GM23248 (cell line): Measurements from ENCODE around the gene TOLLIP. TPM values are rescaled to one million over a fixed set of nuclear protein-coding genes. Genes with fewer than 3 reads are reported as not detected.
A peak's percentile ranks its signal among the peaks of the same experiment; 100 is the strongest.

ENCODE experiments used
- DNase-seq: peaks from one replicate; pipeline ENCODE4 v3.0.0-alpha.2; 2015
- H2AFZ ChIP-seq: fragments of 200-600 bp; sonication (generic); 2 replicates; pipeline ENCODE4 v1.6.1; 2016; ENCODE audit warnings: antibody characterized with exemption
- H3F3A ChIP-seq: fragments of 200-600 bp; sonication (generic); 2 replicates; pipeline ENCODE4 v1.6.1; 2016; ENCODE audit warnings: mild to moderate bottlenecking, antibody characterized with exemption, mixed run types; ENCODE audit not compliant: insufficient read depth
- H3K27ac ChIP-seq: fragments of 200-600 bp; sonication (generic); 2 replicates; pipeline ENCODE4 v1.5.1; 2016; ENCODE audit warnings: mild to moderate bottlenecking
- H3K27me3 ChIP-seq: fragments of 200-600 bp; sonication (generic); replicated peaks from 2 replicates; pipeline ENCODE4 v1.6.1; 2016; ENCODE audit warnings: mild to moderate bottlenecking; ENCODE audit not compliant: insufficient read depth
- H3K36me3 ChIP-seq: fragments of 200-600 bp; sonication (generic); 2 replicates; pipeline ENCODE4 v1.6.1; 2016; ENCODE audit warnings: low read depth, mild to moderate bottlenecking
- H3K4me1 ChIP-seq: fragments of 200-600 bp; sonication (generic); 2 replicates; pipeline ENCODE4 v1.6.1; 2016; ENCODE audit warnings: mild to moderate bottlenecking; ENCODE audit not compliant: insufficient read depth
- H3K4me2 ChIP-seq: fragments of 200-600 bp; sonication (generic); one replicate; pipeline ENCODE4 v1.6.1; 2016; ENCODE audit warnings: mild to moderate bottlenecking; ENCODE audit not compliant: unreplicated experiment
- H3K4me3 ChIP-seq: fragments of 200-600 bp; sonication (generic); 2 replicates; pipeline ENCODE4 v1.5.1; 2016; ENCODE audit warnings: mild to moderate bottlenecking
- H3K79me2 ChIP-seq: fragments of 200-600 bp; sonication (generic); 2 replicates; pipeline ENCODE4 v1.6.1; 2016; ENCODE audit warnings: mild to moderate bottlenecking; ENCODE audit not compliant: insufficient read depth
- H3K9ac ChIP-seq: fragments of 200-600 bp; sonication (generic); 2 replicates; pipeline ENCODE4 v1.6.1; 2016; ENCODE audit warnings: mild to moderate bottlenecking
- H3K9me2 ChIP-seq: fragments of 200-600 bp; sonication (generic); 2 replicates; pipeline ENCODE4 v1.6.1; 2016; ENCODE audit warnings: mixed run types, mild to moderate bottlenecking, moderate library complexity; ENCODE audit not compliant: insufficient read depth
- H3K9me3 ChIP-seq: fragments of 200-600 bp; sonication (generic); one replicate; pipeline ENCODE4 v1.6.1; 2017; ENCODE audit warnings: low read depth
- H4K20me1 ChIP-seq: fragments of 200-600 bp; sonication (generic); 2 replicates; pipeline ENCODE4 v1.6.0; 2016; ENCODE audit not compliant: insufficient read depth
- EZH2 ChIP-seq: fragments of 200-600 bp; sonication (generic); IDR thresholded peaks from 2 replicates; pipeline ENCODE4 v1.6.1; 2018; ENCODE audit warnings: antibody characterized with exemption, mild to moderate bottlenecking; ENCODE audit not compliant: insufficient read depth, poor library complexity, severe bottlenecking
- EZH2phosphoT487 ChIP-seq: fragments of 200-600 bp; sonication (generic); IDR thresholded peaks from 2 replicates; pipeline ENCODE4 v1.6.1; 2018; ENCODE audit warnings: antibody characterized with exemption, moderate library complexity, mild to moderate bottlenecking, low read depth; ENCODE audit not compliant: insufficient read depth
- WGBS, 2 experiments: methylation state at CpG; one replicate each; pipeline ENCODE4 v1.1.6; 2015 to 2017; ENCODE audit warnings: low lambda C conversion rate in 2 of 2, low coverage in 1 of 2; ENCODE audit errors: missing lambda C conversion rate in 2 of 2; 5-methylcytosine and 5-hydroxymethylcytosine counted together
- in situ Hi-C: fragments of 300-500 bp; cut with MboI; formaldehyde crosslinking; loops from 2 replicates; pipeline ENCODE4 v1.15.0; 2020
- polyA plus RNA-seq: library from polyadenylated mRNA; unstranded; fragments of >200 nt; fragmentation: Nextera tagmentation; extraction: Ambion mirVana; gene quantifications from 2 replicates; pipeline ENCODE4 v1.2.1, GENCODE V29; 2016
- total RNA-seq: library from RNA; depleted of rRNA; stranded (reverse); fragments of >200 nt; shearing (Covaris generic); gene quantifications from 2 replicates; pipeline ENCODE4 v1.2.3, GENCODE V29; 2014

The TOLLIP gene
- total and polyA plus RNA-seq, 2 experiments from 2014 or later, result 27.3 to 57.7 TPM

GRCh38 chr11:1301220-1302000 is 8.0 kb downstream of the TOLLIP start:
- Histone ChIP-seq H3K27me3 (no peaks in the 10 kb centered on the region), H3K4me2 (no peak overlapping the region), H3K9me3 (no peaks in the 10 kb centered on the region), H3F3A (peaks cover 8% of the 10 kb centered on the region; the same call in 1 of the 2 replicates), H3K9me2 (no peaks in the 10 kb centered on the region), H3K9ac (no peak overlapping the region), H2AFZ (no peak overlapping the region), H3K36me3 (no peaks in the 10 kb centered on the region), H3K27ac (no peak overlapping the region), H3K4me1 (peaks cover 11% of the 10 kb centered on the region), H3K79me2 (peaks cover 96% of the 10 kb centered on the region), H4K20me1 (peaks cover 3% of the 10 kb centered on the region; the same call in 1 of the 2 replicates), H3K4me3 (no peak overlapping the region)
- WGBS, 2 experiments, result 90 to 91% methylated on average over 21 to 22 of the region's 22 CpGs
- DNase-seq, result no peak
- in situ Hi-C loops, result no loop called here
- no peak for TF ChIP-seq EZH2phosphoT487
- no peak for TF ChIP-seq EZH2

GRCh38 chr11:1300569-1301187 is 8.8 kb downstream of the TOLLIP start:
- Histone ChIP-seq H3K4me2 (no peak overlapping the region), H4K20me1 (peaks cover 3% of the 10 kb centered on the region; the same call in 1 of the 2 replicates), H3K36me3 (no peaks in the 10 kb centered on the region), H3K27me3 (no peaks in the 10 kb centered on the region), H3K9ac (no peak overlapping the region), H3K9me2 (no peaks in the 10 kb centered on the region), H3K4me1 (peaks cover 11% of the 10 kb centered on the region), H3K9me3 (no peaks in the 10 kb centered on the region), H2AFZ (no peak overlapping the region), H3K4me3 (no peak overlapping the region), H3K27ac (no peak overlapping the region), H3F3A (peaks cover 8% of the 10 kb centered on the region; the same call in 1 of the 2 replicates), H3K79me2 (peaks cover 96% of the 10 kb centered on the region)
- no peak for DNase-seq
- TF ChIP-seq EZH2, result no peak
- no peak for TF ChIP-seq EZH2phosphoT487
- in situ Hi-C loops, result no loop called here
- 90 to 93% methylated on average over 27 to 28 of the region's 28 CpGs for WGBS, 2 experiments

- Histone ChIP-seq H3K9me3 (no peaks in the 10 kb centered on the region), H3K79me2 (peaks cover 96% of the 10 kb centered on the region), H3K27ac (no peak overlapping the region), H2AFZ (no peak overlapping the region), H4K20me1 (peaks cover 3% of the 10 kb centered on the region; the same call in 1 of the 2 replicates), H3F3A (peaks cover 8% of the 10 kb centered on the region; the same call in 1 of the 2 replicates), H3K27me3 (no peaks in the 10 kb centered on the region), H3K36me3 (no peaks in the 10 kb centered on the region), H3K9ac (no peak overlapping the region), H3K9me2 (no peaks in the 10 kb centered on the region), H3K4me1 (peaks cover 11% of the 10 kb centered on the region), H3K4me3 (no peak overlapping the region), H3K4me2 (no peak overlapping the region)
- WGBS, 2 experiments, result 82 to 87% methylated on average over 7 of the region's 7 CpGs
- DNase-seq, result no peak
- in situ Hi-C loops, result no loop called here
- TF ChIP-seq EZH2phosphoT487, result no peak
- no peak for TF ChIP-seq EZH2
Observed at GRCh38 chr11:1300121-1300520, 9.3 kb downstream of the TOLLIP start.

- Histone ChIP-seq H3K79me2 (peaks cover 94% of the 10 kb centered on the region), H4K20me1 (peaks cover 3% of the 10 kb centered on the region; the same call in 1 of the 2 replicates)
Observed at GRCh38 chr11:1299621-1300020, 9.8 kb downstream of the TOLLIP start.

More at GRCh38 chr11:1299621-1300020, 9.8 kb downstream of the TOLLIP start:
- Histone ChIP-seq H3K27me3 (no peaks in the 10 kb centered on the region), H3K27ac (peak overlapping the region; percentile 31; the same call in 1 of the 2 replicates), H3K9me3 (no peaks in the 10 kb centered on the region), H3K4me1 (peaks cover 11% of the 10 kb centered on the region), H3K36me3 (no peaks in the 10 kb centered on the region), H3F3A (peaks cover 4% of the 10 kb centered on the region; the same call in 1 of the 2 replicates), H2AFZ (no peak overlapping the region), H3K9ac (0 out of 2 replicates have a peak overlapping the region, but pooled peaks have one; percentile 61), H3K4me3 (no peak overlapping the region), H3K9me2 (no peaks in the 10 kb centered on the region), H3K4me2 (peak overlapping the region; percentile 53)
- TF ChIP-seq EZH2phosphoT487 (no peak), EZH2 (no peak)
- no peak for DNase-seq
- in situ Hi-C loops, result no loop called here
- WGBS, 2 experiments, result 88% methylated on average over 23 of the region's 23 CpGs
